GM11168 (cell line): ENCODE results near the gene KCNV2.

Experiments used
- in situ Hi-C: fragments of 300-500 bp; cut with MboI; formaldehyde crosslinking; loops from one replicate; pipeline ENCODE4 v1.12.0; 2022; ENCODE audit warnings: low sequenced_read_pairs; ENCODE audit not compliant: unreplicated experiment

Gene KCNV2

DNA sequence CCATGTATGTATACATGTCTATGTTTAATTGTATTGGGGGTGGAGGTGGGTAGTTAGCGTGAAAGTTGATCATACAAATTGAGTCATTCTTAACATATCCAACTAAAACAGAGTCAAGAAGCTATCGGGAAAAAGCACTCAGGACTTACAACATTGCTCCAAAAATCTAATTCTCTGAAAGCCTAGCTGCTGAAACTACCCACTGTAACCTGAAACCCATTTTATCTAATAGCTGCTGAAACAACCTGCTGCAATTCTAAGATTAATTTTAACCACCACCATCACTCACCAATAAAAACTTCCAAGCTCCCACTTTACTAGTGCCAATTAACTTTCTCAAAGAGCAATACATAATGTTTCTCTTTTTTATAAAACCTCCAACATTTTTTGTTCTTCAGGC, 32.2 kb downstream of the KCNV2 start:
- in situ Hi-C loops = no loop called here

DNA sequence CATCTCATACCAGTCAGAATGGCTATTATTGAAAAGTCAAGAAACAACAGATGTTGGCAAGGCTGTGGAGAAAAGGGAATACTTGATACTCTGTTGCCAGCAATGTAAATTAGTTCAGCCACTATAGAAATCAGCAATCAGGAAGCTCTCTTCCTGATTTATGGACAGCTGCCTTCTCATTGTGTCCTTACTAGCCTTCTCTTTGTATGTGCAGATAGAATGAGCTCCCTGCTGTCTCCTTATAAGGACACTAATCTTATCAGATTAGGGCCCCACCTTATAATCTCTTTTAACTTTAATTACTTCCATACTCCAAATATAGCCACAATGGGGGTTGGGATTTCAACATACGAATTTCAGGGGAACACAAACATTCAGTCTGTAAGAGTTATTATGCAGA, 38.0 kb downstream of the KCNV2 start:
- in situ Hi-C loops = no loop called here

DNA sequence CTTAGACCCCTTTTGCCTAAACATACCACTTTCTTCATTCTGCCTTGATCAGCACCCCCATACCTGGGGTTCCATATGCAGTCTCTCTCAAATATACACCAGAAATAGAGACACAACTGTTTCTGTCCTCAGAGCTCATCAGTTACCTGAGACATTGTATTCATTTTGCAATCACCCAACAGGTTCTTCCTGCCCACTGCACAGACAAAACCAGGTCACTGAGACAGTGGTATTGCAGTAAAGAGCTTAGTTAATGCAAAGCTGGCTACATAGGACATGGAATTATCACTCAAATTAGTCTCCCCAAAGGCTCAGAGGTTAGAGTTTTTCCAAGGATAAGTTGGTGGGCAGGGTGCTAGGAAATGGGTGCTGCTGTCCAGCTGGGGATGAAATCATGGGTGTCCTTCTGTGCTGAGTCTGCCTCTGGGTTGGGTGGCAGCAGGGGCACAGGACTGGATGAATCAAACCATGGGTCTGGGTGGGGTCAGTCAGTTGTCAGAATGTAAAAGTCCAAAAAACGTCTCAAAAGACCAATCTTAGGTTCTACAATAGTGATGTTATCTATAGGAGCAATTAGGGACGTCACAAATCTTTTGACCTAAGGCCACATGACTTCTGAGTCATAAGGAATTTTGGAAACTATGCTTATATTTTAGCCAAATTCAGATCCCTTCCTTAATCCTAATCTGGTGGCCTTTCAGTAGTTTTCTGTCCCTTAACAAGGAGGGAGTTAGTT, 41.0 kb downstream of the KCNV2 start:
- in situ Hi-C loops = no loop called here

DNA sequence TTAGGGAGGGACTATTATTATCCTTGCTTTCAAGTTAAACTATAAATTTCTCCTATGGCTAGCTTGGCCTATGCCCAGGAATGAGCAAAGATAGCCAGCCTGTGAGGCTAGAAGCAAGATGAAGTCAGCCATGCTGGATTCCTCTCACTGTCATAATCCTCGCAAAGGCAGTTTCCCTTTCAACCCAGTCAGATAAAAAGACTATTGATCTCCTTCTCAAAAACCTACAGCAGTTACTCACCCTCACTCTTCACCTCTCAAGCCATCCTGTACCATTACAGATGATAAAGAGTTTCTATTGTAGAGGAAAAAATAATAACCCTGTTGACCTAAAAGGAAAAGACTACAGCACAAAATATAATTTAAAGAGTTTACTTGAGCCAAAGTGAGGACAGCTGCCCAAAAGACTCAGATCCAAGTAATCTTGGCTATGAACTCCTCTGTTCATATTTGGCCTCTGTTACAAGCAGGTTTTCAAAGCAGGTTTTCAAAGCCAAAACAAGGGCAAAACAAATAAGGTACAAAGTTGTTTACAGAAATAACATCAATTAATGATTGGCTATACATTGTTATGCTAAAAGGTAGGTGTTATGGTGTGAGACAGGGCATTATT, 41.7 kb downstream of the KCNV2 start:
- in situ Hi-C loops = no loop called here

DNA sequence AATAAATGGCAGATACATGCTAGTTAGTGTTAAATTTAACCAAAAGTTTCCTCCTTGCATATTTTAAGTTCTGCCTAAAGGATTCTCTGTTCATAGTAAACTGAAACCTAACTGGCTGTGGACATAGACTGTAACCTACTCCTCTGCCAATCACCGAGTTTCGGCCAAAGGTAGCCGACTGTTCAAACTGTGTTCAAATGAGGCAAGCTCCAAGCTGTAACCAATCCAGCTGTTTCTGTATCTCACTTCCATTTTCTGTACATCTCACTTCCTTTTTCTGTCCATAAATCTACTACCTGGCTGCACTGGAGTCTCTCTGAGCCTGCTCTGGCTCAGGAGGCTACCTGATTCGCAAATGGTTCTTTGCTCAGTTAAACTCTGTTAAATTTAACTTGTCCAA, 44.1 kb downstream of the KCNV2 start:
- in situ Hi-C loops = no loop called here

DNA sequence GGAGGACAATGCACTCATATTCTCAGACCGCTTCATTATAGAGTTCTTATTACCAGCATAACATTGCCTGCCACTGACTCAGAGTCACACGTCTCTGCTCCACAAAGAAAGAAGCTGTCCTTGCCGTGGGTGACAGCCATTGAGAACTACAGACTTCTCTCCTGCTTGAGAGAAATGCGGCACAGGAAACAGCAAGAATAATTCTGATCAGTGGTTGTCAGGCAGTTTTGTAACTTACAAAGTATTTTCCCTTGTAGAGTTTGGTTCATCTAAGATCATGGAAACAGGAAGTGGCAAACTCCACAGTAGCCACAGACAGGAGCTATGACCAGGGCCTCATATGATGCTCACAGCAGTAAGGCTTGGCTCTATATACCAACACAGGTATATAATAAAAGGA, 47.0 kb downstream of the KCNV2 start:
- in situ Hi-C loops = no loop called here

DNA sequence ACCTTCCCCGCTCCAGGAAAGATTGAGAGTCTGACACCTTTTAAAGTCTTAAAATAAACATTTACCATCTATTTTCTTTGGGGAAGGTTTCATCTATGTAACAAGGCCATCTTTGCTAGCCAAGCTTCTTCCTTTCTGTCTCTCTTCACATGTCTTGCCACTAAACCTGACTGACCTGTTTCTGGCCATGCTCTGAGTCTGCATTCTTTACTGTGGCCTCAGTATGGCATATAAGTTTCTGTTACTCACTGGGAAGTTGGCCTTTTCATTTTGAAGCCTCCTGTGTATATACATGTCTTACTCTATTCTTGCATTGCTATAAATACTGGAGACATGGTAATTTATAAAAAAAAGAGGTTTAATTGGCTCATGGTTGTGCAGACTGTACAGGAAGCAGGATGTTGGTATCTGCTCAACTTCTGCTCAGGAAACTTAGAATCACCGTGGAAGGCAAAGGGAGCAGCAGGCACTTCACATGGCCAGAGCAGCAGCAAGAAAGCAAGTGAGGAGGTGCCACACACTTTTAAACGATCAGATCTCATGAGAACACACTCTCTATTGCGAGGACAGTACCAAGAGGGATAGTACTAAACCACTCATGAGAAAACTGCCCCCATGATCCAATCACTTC, 48.1 kb downstream of the KCNV2 start:
- in situ Hi-C loops = no loop called here

DNA sequence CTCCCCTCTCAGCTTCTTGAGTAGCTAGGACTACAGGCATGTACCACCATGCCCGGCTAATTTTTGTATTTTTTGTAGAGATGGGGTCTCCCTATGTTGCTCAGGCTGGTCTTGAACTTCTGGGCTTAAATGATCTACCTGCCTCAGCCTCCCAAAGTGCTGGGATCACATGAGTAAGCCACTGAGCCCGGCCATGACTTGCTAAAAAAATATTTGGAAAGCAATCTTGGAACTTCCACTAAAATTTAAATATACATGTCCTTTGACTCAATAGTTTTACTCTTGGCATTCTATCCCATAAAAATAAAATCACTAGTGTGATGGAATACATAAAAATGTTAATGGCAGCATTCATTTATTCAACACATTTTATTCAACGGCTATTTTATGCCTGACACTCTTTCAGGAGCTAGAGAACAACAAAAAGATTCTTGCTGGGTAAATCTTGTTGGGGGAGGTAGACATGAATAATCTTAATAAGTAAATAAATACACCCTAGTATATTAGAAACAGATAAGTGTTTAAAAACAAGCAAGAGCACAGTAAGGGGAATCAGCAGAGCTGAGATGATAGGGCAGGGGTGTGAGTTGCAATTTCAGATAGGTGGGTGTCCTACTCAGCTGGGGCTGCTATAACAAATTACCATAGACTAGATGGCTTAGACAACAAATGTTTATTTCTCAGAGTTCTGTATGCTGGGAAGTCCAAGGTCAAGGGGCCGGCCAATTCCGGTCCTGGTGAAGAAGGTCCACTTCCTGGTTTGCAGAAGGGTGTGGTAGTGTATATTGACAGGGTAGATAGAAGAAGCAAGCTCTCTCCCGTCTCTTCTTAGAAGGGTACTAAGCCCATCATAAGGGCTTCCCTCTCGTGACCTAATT, 50.7 kb downstream of the KCNV2 start:
- in situ Hi-C loops = no loop called here

DNA sequence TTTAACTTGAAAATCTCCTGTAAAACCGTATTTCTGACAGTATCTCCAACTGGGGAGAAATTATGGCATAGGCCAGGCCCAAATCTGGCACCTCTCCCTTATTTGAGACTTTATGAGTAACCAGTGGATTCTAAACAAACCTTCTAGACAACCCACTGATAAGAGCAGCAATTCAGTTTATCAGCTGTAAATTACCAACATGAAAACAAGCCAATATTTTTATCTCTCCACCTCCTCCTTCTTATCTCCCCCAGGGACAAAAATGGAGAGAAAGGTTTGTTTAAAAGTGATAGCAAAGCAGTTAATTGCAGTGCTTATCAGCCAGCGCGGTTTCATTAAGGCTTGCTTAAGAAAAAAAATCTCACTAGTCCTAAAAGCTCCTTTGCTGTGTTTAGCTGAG, 53.8 kb downstream of the KCNV2 start:
- in situ Hi-C loops = no loop called here

DNA sequence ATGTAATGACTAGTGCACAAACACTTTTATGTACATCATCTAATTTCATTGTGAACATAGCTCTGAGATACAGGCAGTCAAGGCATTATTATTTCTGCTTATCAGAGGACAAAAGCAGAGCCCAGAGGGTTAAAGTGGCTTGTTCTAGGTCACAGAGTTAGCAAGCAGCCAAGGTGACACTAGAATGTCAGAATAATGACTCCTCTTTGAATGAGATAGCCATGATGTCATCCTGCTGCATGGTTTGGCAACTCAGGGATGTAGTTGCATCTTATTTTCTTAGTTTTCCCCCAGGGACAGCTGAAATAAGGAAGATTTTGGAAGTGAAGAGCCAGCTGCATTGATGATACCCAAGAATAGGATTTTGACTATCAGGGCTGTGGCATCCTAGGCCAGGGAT, 54.4 kb downstream of the KCNV2 start:
- in situ Hi-C loops = no loop called here

DNA sequence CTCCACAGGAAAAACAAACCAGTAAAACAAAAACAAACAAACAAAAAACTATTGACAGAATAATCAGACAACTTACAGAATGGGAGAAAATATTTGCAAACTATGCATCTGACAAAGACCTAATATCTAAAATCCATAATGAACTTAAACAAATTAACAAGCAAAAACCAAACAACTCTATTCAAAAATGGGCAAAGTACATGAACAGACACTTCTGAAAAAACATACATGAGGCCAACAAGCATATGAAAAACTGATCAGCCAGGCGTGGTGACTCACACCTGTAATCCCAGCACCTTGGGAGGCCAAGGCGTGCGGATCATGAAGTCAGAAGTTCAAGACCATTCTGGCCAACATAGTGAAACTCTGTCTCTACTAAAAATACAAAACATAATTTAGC, 60.1 kb downstream of the KCNV2 start:
- in situ Hi-C loops = no loop called here

DNA sequence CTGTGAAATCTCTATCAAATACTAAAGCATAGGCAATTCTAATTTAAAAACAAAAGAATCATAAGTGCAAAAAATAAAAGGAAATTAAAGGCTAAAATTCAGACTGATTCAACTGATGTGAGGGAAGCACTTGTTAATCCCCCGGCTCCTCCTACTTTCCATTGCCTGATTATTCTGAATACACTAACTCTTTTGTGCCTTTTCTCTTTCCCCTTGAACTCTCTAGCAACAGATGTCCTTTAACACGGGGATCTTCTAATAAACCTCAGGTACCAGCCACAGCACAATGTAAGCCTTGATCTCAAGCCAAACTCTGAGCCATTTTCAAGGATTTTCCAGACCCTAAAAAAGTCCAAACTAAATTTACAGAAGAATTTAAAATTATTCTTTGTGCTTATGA, 61.5 kb downstream of the KCNV2 start:
- in situ Hi-C loops = no loop called here
